Thymus (tissue), 11 donors: ENCODE measurements around the gene NSUN6. TPM values are rescaled to one million over a fixed set of nuclear protein-coding genes. Genes with fewer than 3 reads are reported as not detected.

Experiments used
- DNase-seq, 9 donors: peaks; one replicate each; pipeline ENCODE4 v3.0.0-alpha.2; 2013; ENCODE audit warnings: low spot score in 9 of 9, low read depth in 6 of 9, missing footprints in 1 of 9
- H3K27ac ChIP-seq, 2 donors: one replicate each; pipeline ENCODE4 v1.5.1; 2013; ENCODE audit warnings: control low read depth in 1 of 2, low read depth in 1 of 2, low read length in 1 of 2, mild to moderate bottlenecking in 1 of 2, moderate library complexity in 1 of 2
- H3K27me3 ChIP-seq, 2 donors: one replicate each; pipeline ENCODE4 v1.5.1; 2013; ENCODE audit warnings: low read length in 1 of 2; ENCODE audit not compliant: control insufficient read depth in 2 of 2, insufficient read depth in 1 of 2
- H3K36me3 ChIP-seq, 2 donors: one replicate each; pipeline ENCODE4 v1.5.1; 2013; ENCODE audit warnings: low read length in 1 of 2, mild to moderate bottlenecking in 1 of 2, moderate library complexity in 1 of 2; ENCODE audit not compliant: control insufficient read depth in 2 of 2, insufficient read depth in 2 of 2
- H3K4me1 ChIP-seq, 2 donors: one replicate each; pipeline ENCODE4 v1.5.1; 2013; ENCODE audit warnings: low read length in 2 of 2; ENCODE audit not compliant: control insufficient read depth in 2 of 2, insufficient read depth in 2 of 2
- H3K4me3 ChIP-seq, 2 donors: one replicate each; pipeline ENCODE4 v1.5.1; 2013; ENCODE audit warnings: low read length in 2 of 2, control low read depth in 1 of 2, mild to moderate bottlenecking in 1 of 2
- H3K9me3 ChIP-seq, 2 donors: one replicate each; pipeline ENCODE4 v1.5.1; 2013; ENCODE audit warnings: low read length in 1 of 2, mild to moderate bottlenecking in 1 of 2; ENCODE audit not compliant: control insufficient read depth in 2 of 2, insufficient read depth in 1 of 2
- WGBS: extraction: QIAGEN DNeasy Blood & Tissue Kit; methylation state at CpG from one replicate; pipeline ENCODE4 v1.1.7; 2013; 5-methylcytosine and 5-hydroxymethylcytosine counted together
- polyA plus RNA-seq: library from polyadenylated mRNA; stranded (reverse); fragments of 200-250 nt; gene quantifications from one replicate; pipeline ENCODE4 v1.2.3, GENCODE V29; 2013
- total RNA-seq: library from RNA; stranded (reverse); fragments of 120-200 nt; gene quantifications from one replicate; pipeline ENCODE4 v1.2.4, GENCODE V29; 2013
- donor health status: healthy.

The NSUN6 gene
- total and polyA plus RNA-seq, 2 donors, result 18.9 to 24.6 TPM

- H3K27me3 ChIP-seq, result no peaks in the 10 kb centered on the region
- no peak for DNase-seq
- H3K36me3 ChIP-seq, result peaks cover 6 to 26% of the 10 kb centered on the region in 2 donors
- H3K27ac ChIP-seq, result no peak overlapping the region
- WGBS, result 100% methylated on average over 2 of the region's 2 CpGs
- H3K4me3 ChIP-seq, result no peak overlapping the region
- peaks cover 8 to 12% of the 10 kb centered on the region in 2 donors for H3K4me1 ChIP-seq
- H3K9me3 ChIP-seq, result no peaks in the 10 kb centered on the region
Observed at GRCh38 chr10:18664841-18665478, 13.6 kb upstream of the NSUN6 start.

GRCh38 chr10:18660816-18661431 is 9.5 kb upstream of the NSUN6 start:
- H3K4me1 ChIP-seq, result peaks cover 13 to 18% of the 10 kb centered on the region in 2 donors
- WGBS, result 97% methylated on average over 19 of the region's 19 CpGs
- H3K9me3 ChIP-seq, result no peaks in the 10 kb centered on the region

GRCh38 chr10:18659819-18660535 is 8.6 kb upstream of the NSUN6 start:
- H3K36me3 ChIP-seq, result no peaks in the 10 kb centered on the region
- peaks cover 13 to 18% of the 10 kb centered on the region in 2 donors for H3K4me1 ChIP-seq
- H3K27me3 ChIP-seq, result no peaks in the 10 kb centered on the region
- peak overlapping the region; percentile 91 to 92 for H3K27ac ChIP-seq
- H3K4me3 ChIP-seq, result peak overlapping the region; percentile 95 to 97
- WGBS, result under 1% methylated on average over 23 of the region's 23 CpGs
- H3K9me3 ChIP-seq, result no peaks in the 10 kb centered on the region
- DNase-seq, result peak in 1 of 9 donors; percentile 16

More at GRCh38 chr10:18660816-18661431, 9.5 kb upstream of the NSUN6 start:
- Histone ChIP-seq H3K36me3 (no peaks in the 10 kb centered on the region), H3K4me3 (peak overlapping the region in 1 of 2 donors; percentile 95), H3K27me3 (no peaks in the 10 kb centered on the region), H3K27ac (no peak overlapping the region)
- no peak for DNase-seq

- Histone ChIP-seq H3K27ac (peak within 1 kb of the TSS; percentile 91 to 92), H3K27me3 (no peaks in the 10 kb centered on the region), H3K4me3 (peak within 1 kb of the TSS; percentile 95 to 97), H3K36me3 (no peaks in the 10 kb centered on the region), H3K9me3 (no peaks in the 10 kb centered on the region), H3K4me1 (peaks cover 13 to 18% of the 10 kb centered on the region in 2 donors)
- peak; percentile 85 to 97 (median 92) for DNase-seq
- under 1% methylated on average over 72 of the region's 72 CpGs for WGBS
Observed at GRCh38 chr10:18659125-18659818, 7.9 kb upstream of the NSUN6 start, which contains the start of gene ARL5B. Gene ARL5B, plus strand, starts transcription at chr10:18659431. Its CDS starts 207 bp downstream, at chr10:18659638.

- peaks cover 13 to 18% of the 10 kb centered on the region in 2 donors for H3K4me1 ChIP-seq
- H3K27ac ChIP-seq, result peak overlapping the region; percentile 91
- H3K36me3 ChIP-seq, result no peaks in the 10 kb centered on the region
- H3K4me3 ChIP-seq, result peak overlapping the region; percentile 95 to 97
- no peaks in the 10 kb centered on the region for H3K27me3 ChIP-seq
- H3K9me3 ChIP-seq, result no peaks in the 10 kb centered on the region
- 29% methylated on average over 23 of the region's 23 CpGs for WGBS
- peak in 2 of 9 donors; percentile 9 to 42 for DNase-seq
Observed at GRCh38 chr10:18658271-18659124, 7.1 kb upstream of the NSUN6 start.

- 98% methylated on average over 3 of the region's 3 CpGs for WGBS
- Histone ChIP-seq H3K36me3 (no peaks in the 10 kb centered on the region), H3K27ac (no peak overlapping the region), H3K27me3 (no peaks in the 10 kb centered on the region), H3K4me3 (no peak overlapping the region), H3K4me1 (peaks cover 14% of the 10 kb centered on the region in 2 donors), H3K9me3 (no peaks in the 10 kb centered on the region)
- DNase-seq, result no peak
Observed at GRCh38 chr10:18656724-18657123, 5.3 kb upstream of the NSUN6 start.

GRCh38 chr10:18653112-18653511 is 1.7 kb upstream of the NSUN6 start:
- DNase-seq, result no peak
- Histone ChIP-seq H3K27ac (no peak overlapping the region), H3K27me3 (no peaks in the 10 kb centered on the region), H3K4me3 (no peak overlapping the region), H3K4me1 (peaks cover 0 to 11% of the 10 kb centered on the region in 2 donors), H3K9me3 (no peaks in the 10 kb centered on the region), H3K36me3 (no peaks in the 10 kb centered on the region)
- 98% methylated on average over 3 of the region's 3 CpGs for WGBS

- 15% methylated on average over 6 of the region's 6 CpGs for WGBS
- peak overlapping the region; percentile 62 to 82 for H3K4me3 ChIP-seq
Observed at GRCh38 chr10:18650404-18650997, 886 bp downstream of the NSUN6 start.

More at GRCh38 chr10:18650404-18650997, 886 bp downstream of the NSUN6 start:
- peak in 3 of 9 donors; percentile 14 to 48 (median 31) for DNase-seq
- H3K27me3 ChIP-seq, result no peaks in the 10 kb centered on the region
- H3K9me3 ChIP-seq, result no peaks in the 10 kb centered on the region
- peak overlapping the region; percentile 15 to 91 for H3K27ac ChIP-seq
- H3K36me3 ChIP-seq, result no peaks in the 10 kb centered on the region
- peaks cover 0 to 11% of the 10 kb centered on the region in 2 donors for H3K4me1 ChIP-seq
